Effector CD4-positive, alpha-beta T cell (primary cell): Measurements from ENCODE around the gene CAMK2B. TPM values are rescaled to one million over a fixed set of nuclear protein-coding genes. Genes with fewer than 3 reads are reported as not detected.

ENCODE experiments used
- DNase-seq: peaks from one replicate; pipeline ENCODE4 v3.0.0-alpha.2; 2020
- total RNA-seq: gene quantifications from one replicate; lab custom pipeline; 2026; lab: John Stamatoyannopoulos, UW

The CAMK2B gene
- total RNA-seq: not detected

- DNase-seq: no peak
These were observed at the start of gene CAMK2B for GRCh38 chr7:44325201-44325671. Gene CAMK2B, minus strand, starts transcription at chr7:44325594. Its CDS starts 173 bp downstream, at chr7:44325421.

- no peak for DNase-seq
These were observed 48.8 kb upstream of the CAMK2B start for GRCh38 chr7:44374007-44374763.

DNA sequence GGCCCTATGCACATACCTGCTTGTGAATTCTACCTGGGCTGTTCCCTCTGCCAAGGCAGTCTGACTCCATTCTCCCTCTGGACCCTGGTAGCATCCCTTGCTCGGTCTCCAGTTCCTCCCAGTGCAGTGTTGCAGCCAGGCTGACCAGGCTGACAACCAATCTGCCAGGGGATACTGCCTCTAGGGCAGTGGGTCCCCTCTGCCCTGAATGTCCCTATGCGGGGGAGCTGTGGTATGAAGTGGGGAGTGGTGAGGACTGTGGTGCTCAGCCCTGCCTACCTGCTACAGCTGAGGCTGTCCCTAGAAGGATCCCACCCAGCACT, 48.0 kb upstream of the CAMK2B start:
- DNase-seq: no peak

GRCh38 chr7:44372560-44373417, 47.4 kb upstream of the CAMK2B start:
- DNase-seq: no peak

GRCh38 chr7:44368885-44369284, 43.5 kb upstream of the CAMK2B start:
- DNase-seq: no peak

GRCh38 chr7:44368455-44368854, 43.1 kb upstream of the CAMK2B start:
- no peak for DNase-seq

DNA sequence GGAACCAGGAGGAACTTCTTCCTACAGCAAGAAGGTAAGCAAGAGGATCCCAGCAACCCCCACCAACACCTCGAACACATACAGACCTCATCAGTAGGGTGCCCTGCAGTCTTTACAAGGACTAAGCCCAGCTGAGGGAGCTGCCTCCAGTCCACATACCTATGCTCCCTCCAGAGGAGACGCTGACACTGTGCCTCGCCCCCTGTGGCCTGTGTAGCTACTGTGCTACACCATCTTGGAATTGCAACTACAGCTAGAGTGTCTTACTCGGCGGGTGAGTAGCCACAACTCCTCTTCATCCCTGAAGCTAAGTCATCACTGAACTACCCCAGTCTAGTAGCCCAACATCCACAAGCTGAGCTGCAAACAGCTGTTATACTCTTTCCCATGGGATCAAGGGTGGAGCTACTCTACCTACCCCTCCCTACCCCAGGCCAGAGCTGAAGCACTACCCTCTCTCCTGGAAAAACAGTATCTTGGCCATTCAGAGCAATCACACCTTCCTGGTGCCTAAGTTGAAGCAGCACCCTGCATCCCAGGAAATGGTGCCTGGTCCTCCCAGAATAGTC, 42.2 kb upstream of the CAMK2B start:
- no peak for DNase-seq

- no peak for DNase-seq
These were observed 41.6 kb upstream of the CAMK2B start for GRCh38 chr7:44366986-44367385.

- DNase-seq: no peak
These were observed 28.3 kb upstream of the CAMK2B start for GRCh38 chr7:44353668-44354067.

- DNase-seq: no peak
These were observed 23.7 kb upstream of the CAMK2B start for GRCh38 chr7:44348851-44349781.

DNA sequence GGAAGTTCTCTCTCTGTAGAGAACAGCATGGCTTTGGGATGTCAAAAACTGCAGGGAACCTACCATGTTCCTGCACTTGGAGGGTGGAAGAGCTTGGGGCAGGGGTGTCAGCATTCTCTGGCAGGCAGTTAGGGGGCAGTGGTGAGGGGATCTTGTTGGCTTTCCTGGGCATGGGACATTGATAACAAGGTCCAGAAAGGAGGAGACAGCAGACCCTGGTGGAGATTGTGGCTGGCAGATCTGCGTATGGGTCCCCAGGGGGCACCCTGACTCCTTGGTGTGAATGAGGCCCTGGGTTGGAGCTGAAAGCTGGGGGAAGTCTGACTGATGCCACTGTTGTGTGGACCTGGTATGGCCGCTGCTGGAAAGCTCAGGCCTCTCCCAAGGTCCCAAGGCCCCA, 22.9 kb upstream of the CAMK2B start:
- no peak for DNase-seq

- no peak for DNase-seq
These were observed 22.2 kb upstream of the CAMK2B start for GRCh38 chr7:44347546-44348114.

DNA sequence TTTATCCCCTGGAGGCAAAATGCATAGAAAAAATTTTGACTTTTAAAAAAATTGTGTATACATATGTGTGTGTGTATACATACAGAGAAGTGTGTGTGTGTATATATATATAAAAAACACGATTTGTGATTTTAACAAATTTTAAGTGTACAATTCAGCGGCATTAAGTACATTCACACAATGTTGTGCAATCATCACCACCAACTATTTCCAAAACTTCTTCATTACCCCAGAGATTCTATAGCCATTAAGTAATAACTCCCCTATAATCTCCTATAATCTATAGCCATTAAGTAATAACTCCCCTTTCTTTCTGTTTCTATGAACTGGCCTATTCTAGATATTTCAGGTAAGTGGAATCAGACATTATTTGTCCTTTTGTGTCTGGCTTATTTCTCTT, 20.7 kb upstream of the CAMK2B start:
- DNase-seq: no peak

DNA sequence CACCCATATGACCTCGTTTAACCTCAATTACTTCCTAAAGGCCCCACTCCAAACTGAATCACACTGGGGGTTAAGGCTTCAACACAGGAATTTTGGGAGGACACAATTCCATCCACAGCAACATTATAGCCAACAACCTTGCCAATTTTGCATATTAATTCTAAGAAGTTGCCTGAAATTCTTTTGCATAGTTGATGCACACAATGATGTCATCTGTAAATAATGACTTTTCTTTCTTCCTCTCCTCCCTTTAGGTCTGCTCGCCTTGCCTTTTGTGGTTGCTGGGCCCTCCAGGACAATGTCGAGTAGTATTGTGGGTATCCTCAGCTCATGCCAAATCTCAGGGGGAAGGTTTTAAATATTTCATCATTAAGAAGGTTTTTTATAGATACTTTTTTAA, 16.0 kb upstream of the CAMK2B start:
- no peak for DNase-seq

DNA sequence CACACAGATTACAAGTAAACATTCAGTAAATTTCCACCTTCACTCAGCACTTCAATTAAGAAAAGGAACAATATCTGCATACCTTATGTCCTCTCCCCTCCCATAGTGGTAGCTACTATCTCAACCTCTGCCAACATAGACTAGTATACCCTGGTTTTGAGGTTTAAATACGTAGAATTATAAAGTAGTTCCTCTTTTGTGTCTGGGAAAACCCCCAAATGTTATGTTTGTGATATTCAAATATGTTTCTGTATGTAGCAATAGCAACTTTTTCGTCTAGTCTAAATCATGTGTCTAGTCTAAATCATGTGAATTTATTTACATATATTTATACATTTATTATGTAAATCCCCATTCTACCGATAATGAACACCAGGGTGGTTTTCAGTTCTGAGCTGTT, 13.2 kb upstream of the CAMK2B start:
- DNase-seq: no peak

DNA sequence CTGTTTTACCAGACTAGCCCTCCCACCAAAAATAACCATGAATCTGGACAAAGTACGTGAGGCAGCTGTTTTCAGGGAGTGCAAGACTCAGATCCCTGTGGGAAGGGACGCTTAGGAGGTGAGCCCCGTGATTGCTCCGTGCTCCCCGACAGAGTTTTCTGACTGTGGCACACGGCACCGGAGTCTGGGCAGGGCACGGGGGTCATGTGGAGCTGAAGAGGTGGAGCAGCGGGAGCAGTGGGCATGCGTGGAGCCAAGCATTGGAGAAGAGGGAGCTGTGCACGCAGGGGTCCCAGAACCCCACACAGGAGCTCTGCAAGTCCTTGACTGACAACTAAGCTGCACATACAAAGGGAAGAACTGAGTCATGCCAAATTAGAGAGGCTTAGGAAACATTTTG, 11.1 kb upstream of the CAMK2B start:
- DNase-seq: no peak

DNA sequence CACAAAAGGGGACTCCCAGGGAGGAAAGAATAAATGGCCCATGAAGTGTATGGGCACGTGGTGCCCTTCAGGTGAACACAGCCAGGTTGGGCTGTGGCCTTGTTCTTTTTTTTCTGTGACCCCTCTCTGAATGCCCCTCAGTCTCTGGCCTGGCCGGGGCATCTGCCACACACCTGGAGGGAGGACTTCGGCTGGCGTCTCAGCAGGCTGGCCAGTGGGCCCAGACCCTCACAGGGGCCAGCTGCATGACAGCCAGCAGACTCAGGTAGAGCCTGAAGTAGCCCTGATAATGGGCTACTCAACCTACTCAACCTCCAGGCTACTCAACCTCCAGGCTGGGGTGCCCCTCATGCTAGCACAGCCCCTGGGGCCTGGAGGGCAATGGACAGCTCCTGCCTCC, 9.8 kb upstream of the CAMK2B start:
- no peak for DNase-seq

DNA sequence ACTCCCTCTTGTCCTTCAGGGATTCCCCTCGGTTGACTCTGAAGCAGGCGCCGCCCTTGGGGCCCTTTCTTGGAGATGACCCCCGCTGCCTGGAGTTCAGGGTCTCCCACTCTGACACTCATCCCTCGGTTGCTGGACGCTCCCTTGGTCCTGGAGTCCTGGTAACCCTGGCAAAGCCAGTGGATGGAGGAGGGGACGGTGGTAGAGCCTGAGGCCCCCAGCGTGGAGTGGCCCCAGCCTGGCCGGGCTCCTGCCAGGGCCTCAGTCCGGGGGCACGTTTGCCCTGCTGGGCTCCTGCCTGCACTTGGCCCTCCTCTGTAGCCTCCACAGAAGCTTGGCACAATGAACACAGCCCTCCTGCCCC, 9.3 kb upstream of the CAMK2B start:
- no peak for DNase-seq

GRCh38 chr7:44333911-44334733, 8.7 kb upstream of the CAMK2B start:
- no peak for DNase-seq

DNA sequence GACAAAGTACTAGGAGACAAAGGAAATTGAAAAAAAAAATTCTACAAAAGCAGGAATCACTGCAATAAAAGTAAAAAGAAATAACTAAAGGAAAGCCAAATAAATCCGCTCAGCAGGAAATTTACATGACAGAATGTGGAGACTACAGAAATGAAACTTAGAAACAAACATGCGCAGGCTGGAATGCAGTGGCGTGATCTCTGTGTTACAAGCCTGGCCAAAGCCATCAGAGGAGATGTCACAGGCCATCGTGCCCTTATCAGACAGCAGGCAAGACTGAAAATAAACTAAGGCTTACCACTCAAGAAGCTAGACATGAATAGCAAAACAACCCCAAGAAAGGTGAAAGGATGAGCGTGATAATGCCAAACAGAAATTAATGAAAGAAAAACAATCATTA, 6.3 kb upstream of the CAMK2B start:
- no peak for DNase-seq

DNA sequence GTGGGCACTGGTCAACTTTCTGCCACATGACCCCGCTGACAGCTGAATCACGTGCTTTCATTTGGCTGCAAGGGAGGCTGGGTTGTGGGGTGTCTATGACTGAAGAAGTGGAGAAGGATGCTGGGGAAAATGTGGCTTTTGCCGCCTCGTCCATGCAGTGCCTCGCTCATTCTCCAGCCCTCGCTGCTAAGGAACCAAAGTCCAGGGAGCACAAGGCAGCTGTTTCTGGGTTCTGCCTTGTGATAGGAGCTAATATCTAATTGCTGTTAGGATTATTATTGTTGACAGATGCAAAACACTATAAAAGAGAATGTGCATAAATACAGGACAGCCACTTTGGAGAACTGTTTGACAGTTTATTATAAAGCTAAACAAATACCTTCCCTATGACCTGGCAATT, 4.9 kb upstream of the CAMK2B start:
- no peak for DNase-seq
